ENCODE data around the gene SLC25A41. TPM values are rescaled to one million over a fixed set of nuclear protein-coding genes. Genes with fewer than 3 reads are reported as not detected.

The SLC25A41 gene
- total and polyA plus RNA-seq, 2 of the 13 experiments (the other 11 are each of a cell fraction or from before 2014, with no cell fraction given), result 0.33 to 0.95 TPM

GRCh38 chr19:6480848-6481415 lies 47.4 kb upstream of the SLC25A41 start:
- TF ChIP-seq, protein P1, sequence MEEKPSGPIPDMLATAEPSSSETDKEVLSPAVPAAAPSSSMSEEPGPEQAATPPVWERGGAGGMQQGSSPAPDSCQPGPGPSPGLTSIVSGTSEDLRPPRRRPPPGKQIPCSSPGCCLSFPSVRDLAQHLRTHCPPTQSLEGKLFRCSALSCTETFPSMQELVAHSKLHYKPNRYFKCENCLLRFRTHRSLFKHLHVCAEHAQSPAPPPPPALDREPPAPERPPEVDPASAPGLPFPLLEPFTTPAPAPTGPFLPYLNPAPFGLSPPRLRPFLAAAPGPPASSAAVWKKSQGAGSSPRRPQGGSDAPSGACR (CRISPR knock-in tag; IDR thresholded peaks at IDR 0.05), result no peak
- TF ChIP-seq ZC3H13 (CRISPR knock-in tag; IDR thresholded peaks at IDR 0.05) (no peak), KLF11 (CRISPR knock-in tag; IDR thresholded peaks at IDR 0.05) (no peak), PLRG1 (conservative IDR thresholded peaks at IDR 0.05) (no peak), PAF1 (CRISPR knock-in tag; IDR thresholded peaks at IDR 0.05) (no peak), SALL2 (CRISPR knock-in tag; IDR thresholded peaks at IDR 0.05) (0 out of 2 replicates have a peak, but pooled peaks have one; percentile 7)
- TF ChIP-seq, protein P2, sequence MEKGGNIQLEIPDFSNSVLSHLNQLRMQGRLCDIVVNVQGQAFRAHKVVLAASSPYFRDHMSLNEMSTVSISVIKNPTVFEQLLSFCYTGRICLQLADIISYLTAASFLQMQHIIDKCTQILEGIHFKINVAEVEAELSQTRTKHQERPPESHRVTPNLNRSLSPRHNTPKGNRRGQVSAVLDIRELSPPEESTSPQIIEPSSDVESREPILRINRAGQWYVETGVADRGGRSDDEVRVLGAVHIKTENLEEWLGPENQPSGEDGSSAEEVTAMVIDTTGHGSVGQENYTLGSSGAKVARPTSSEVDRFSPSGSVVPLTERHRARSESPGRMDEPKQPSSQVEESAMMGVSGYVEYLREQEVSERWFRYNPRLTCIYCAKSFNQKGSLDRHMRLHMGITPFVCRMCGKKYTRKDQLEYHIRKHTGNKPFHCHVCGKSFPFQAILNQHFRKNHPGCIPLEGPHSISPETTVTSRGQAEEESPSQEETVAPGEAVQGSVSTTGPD (CRISPR knock-in tag; IDR thresholded peaks at IDR 0.05), result no peak
- POLR2A ChIA-PET, result no interaction called here
- 56% methylated on average over 6 of the region's 10 CpGs for WGBS (ENCODE audit: low lambda C conversion rate)
- BruUV-seq (replicated peaks), result no TSS peak
- H3K4me2 ChIP-seq (ENCODE audit: low read depth, low read length), result no peak overlapping the region
- peaks cover 2 to 16% of the 10 kb centered on the region in 2 experiments; a peak in 3 of 5 replicates for H3K27me3 ChIP-seq (ENCODE audit: control insufficient read depth in 1 of 2, insufficient read depth in 2 of 2, low read length in 2 of 2)
- H3K9ac ChIP-seq (ENCODE audit: insufficient read depth, low read depth, low read length), result no peak overlapping the region
- CTCF ChIA-PET (ENCODE audit: low intra/inter-chr PET ratio, low total read pairs), result interaction anchor here (0.9 to 1.3 kb wide), 2 partner anchors 36 to 151 kb away, joined by 3 read pairs; no protein-coding TSS in a partner anchor
- no peaks in the 10 kb centered on the region for H3K9me3 ChIP-seq (ENCODE audit: low read length)
- H3K4me3 ChIP-seq (replicated peaks in 1 of 3; ENCODE audit: insufficient read depth in 1 of 3, low read depth in 2 of 3, low read length in 3 of 3), result no peak overlapping the region
- H3K79me2 ChIP-seq (ENCODE audit: insufficient read depth, low read length), result no peaks in the 10 kb centered on the region
- no peaks in the 10 kb centered on the region for H3K36me3 ChIP-seq (replicated peaks in 1 of 2; ENCODE audit: control insufficient read depth in 1 of 2, insufficient read depth in 2 of 2, low read length in 2 of 2)
- no peak for FAIRE-seq
- H3K27ac ChIP-seq (ENCODE audit: extremely low read length, insufficient read depth, low read length), result no peak overlapping the region
- in situ Hi-C loops (cut with HindIII; ENCODE audit: extremely low pct_ligation_motif_present, low pct_unique_long_range_greater_than_20kb), result no loop called here
- peaks cover 30% of the 10 kb centered on the region for H3K4me1 ChIP-seq (ENCODE audit: insufficient read depth, low read length)
- DNase-seq (ENCODE audit: low spot score), result no peak
- H2AFZ ChIP-seq (ENCODE audit: low read length), result no peak overlapping the region
- intact Hi-C loops (cut with micrococcal nuclease; ENCODE audit: unreplicated experiment), result loop anchor here (10.0 kb wide), 1 partner anchor 384 kb away; no protein-coding TSS in a partner anchor
- ATAC-seq, result no peak
- H4K20me1 ChIP-seq (ENCODE audit: insufficient read depth, low read length), result no peaks in the 10 kb centered on the region

Measured in HepG2 (cell line).